Daoy (cell line): ENCODE measurements around the gene TSPAN11. TPM values are rescaled to one million over a fixed set of nuclear protein-coding genes. Genes with fewer than 3 reads are reported as not detected.
"Not testable (repeated sequence)": the region's sequence is repeated elsewhere in the genome, so short reads cannot be mapped to it uniquely, and the experiment has no call there.

Experiments used
- DNase-seq: peaks from one replicate; pipeline ENCODE4 v3.0.0-alpha.2; 2015; ENCODE audit warnings: low read depth
- total RNA-seq: library from RNA; depleted of rRNA; stranded (reverse); fragments of >200 nt; shearing (Covaris generic); gene quantifications from 2 replicates; pipeline ENCODE4 v1.2.3, GENCODE V29; 2014

TSPAN11 gene
- total RNA-seq, 1 experiment from 2014 or later = not detected

DNA sequence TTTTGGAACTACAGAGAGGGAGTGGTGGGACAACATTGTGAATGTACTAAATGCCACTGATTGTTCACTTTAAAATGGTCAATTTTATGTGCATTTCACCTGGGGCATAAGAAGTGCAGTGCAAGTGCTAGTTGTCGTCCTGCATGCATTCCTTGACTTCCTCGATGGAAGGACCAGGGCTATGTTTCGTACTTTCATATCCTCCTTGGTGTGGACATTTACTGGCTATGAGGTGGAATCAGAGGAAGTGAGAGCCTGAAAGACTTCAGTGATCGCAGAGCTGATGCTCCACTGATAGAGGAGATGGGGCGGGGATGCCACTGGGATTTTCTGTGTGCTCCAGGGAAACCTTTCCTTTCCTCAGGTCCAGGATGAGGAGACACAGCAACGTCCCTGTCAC, 93.0 kb downstream of the TSPAN11 start:
- DNase-seq = no peak

DNA sequence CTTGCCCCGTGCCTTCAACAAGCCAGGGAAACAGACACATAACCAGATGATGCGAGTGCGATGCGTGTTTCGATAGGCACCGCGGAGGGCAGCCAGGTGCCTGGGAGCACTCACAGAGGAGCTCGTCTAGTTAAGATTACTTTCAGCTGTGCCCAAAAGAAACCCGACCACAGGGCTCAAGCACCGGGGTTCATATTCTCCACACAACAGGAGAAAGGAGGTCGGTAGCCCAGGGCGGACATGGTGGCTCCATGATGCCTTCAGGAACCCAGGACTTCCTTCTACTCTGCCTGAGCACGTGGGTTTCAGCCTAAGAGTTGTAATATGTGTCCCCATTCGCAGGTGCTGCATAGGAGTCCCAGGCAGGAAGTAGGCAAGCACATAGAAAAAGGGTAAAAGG, 93.4 kb downstream of the TSPAN11 start:
- no peak for DNase-seq

DNA sequence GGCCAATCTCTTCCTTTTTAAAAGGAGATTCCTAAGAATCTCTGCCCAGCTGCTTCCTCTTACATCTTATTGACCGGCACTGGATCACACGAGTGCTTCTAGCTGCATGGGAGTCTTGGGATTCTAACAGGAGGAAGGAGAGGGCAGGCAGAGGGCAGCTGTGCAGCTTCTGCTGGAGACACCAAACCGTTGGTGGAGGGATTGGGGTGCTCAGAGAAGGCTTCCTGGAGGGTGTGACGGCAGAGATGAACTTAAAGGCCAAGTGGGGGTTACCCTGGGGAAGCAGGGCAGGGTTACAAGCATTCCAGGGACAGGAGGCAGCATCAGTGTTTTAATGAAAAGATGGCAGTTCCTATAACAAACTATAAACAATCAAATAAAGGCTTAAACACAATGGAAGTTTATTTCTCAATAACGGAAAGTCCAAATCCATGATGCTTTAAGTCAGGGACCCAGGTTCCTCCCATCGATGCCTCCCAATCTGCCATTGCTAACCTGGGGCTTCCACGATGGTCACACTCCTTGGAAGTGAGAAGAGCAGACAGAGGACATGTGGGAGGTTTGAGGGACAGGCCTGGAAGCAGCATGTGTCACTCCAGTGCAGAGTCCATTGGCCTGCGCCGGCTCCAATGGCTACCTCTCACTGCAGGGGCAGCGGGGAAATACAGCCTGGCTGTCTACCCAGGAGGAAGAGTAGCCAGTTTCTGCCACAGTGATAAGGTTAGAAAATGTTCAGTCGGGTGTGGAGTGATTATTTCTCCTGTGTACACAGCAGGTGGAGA, 94.0 kb downstream of the TSPAN11 start:
- no peak for DNase-seq

DNA sequence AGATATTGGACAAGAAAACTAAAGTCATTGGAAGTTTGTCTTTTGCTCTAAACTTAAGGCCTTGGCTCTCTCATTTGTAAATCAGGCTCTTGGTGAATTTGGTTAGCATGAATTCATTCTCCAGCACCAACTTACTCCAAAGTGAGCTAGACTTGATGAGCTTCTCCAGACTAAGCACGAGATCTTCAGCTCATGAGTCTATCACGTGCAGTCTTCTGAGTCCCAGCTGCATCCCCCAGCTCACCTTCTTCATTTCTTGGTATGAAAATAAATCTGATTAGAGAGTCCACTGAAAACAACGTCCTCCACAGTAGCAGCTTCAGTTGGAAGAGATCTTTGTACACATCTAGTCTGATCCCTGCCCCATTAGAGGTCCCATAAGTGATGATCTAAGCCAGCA, 94.6 kb downstream of the TSPAN11 start:
- DNase-seq = no peak

DNA sequence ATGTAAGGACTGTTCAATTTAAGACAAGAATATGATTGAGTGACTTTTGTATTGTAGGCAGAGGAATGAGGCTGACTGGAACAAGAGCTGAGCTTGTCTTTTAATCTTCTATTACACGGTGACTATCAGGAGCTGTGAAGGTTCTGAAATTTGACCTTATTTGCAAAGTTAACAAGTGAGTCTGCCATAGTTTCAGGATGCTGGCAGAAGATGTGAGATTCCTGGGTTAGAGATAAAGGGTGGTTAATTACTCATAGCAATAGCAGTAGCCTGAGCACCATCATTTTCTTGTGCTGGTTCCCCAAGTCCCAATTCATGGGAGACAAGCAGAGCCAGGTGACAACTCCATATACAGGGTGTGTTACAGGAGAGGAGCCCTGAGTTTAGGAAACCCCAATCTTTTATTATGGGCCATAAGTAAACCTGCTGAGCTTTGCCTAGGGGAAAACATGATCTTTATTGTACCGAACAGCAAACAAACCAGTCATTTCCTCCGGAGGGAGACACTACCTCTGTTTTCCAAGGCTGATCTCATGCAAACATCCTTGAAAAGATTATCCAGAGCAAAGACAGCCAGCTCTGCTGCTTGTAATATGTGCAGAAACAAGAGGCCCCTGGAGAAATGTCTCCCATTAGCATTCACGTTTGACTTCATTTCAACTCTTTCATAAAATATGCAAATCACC, 95.4 kb downstream of the TSPAN11 start:
- peak; percentile 35 for DNase-seq

DNA sequence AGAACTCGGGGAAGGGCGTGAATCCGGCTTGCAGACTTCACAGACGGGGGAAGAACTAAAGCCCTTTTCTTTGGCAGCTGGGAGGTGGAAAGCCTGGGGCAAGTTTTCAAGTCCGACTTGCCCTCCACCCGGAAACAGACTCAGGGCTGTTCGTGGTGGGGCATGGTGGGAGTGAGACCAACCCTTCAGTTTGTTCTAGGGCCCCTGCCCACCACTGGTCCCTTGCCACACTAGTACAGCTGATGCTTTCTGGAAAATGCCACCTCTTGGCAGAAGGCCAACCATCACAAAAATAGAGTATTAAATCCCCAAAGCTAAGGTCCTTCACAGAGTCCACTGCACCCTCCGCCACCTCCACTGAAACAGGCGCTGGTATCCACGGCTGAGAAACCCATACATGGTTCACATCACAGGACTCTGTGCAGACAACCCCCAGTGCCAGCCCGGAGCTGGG, 96.8 kb downstream of the TSPAN11 start:
- no peak for DNase-seq

DNA sequence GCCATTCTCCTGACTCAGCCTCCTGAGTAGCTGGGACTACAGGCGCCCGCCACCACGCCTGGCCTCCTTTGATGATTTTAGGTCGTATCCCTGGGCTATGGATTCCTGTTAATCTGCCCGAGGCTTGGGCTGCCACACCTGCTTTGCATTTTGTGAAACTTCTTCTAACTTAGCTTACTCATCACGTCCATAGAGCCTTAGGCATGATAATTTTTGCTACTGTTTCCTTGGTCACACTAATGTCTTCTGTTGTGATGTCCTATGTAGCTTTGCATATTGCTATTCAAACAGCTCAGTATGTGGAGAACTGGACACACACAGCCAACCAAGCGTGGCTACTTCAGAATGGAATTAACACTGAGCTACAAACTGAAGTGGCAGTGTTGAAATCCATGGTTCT, 99.7 kb downstream of the TSPAN11 start:
- DNase-seq = no peak

DNA sequence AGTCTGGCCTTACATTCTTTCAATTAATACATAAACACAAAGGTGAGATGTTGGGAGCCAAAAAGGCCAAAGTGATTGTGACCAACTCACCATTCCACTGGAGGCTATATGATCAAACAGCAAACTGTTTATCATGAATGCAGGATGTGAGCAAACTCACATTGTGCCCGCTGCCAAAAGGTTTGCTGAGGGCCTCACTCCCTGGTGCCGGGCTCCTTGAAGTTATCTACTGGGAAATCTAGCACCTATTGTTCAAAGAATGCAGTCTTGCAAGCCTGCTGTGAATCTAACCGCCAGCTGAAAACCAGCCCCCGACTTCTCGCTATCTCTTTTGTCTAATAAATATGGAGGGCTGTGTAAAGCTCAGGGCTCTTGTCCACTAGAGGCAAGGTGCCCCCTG, 100.5 kb downstream of the TSPAN11 start:
- not testable (repeated sequence) for DNase-seq

DNA sequence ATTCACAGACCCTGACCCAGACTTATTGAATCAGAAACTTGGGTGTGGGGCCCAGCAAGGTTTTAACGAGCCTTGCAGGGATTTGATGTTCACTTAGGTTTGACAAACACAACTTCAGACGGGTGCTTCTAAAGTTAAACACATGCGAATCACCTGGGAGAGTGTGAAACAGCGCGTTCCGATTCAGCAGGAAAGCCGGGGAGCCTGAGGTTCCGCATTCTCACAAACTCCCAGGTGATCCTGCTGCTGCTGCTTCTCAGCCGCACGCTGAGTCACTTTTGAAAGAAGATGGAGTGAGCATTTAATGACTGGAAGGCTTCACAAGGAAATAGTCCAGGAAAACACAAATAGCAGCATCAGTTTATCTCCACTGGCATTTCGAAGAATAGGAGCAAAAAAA, 102.9 kb downstream of the TSPAN11 start:
- DNase-seq = no peak

DNA sequence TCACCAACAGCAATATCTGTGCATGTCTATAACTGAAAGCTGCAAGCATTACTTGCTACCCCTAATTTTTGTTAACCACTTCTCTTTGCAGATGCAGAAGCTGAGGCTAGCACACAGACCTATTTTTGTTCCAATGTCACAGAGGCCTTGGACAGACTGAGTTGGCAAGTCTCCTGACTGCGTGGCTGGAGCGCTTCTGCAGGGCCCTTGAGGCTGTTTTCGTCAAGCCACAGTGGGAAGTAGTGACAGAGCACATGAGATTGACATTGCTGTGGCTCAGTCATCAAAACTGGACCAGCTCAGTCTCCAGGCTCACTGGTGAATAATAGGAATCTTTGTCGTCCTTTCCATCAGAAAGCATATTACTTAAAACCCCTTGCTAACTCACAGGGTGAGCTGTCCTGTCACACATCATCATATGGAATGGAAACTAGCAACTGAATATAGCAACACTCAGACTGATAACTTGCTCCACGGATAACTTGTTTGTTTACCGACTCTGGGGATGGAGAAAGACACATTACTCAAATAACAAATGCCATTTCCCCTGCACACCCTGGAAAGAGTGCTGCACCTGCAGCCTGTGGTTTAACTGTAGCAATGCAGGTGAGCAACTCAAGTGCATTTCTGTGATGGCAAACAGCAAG, 103.5 kb downstream of the TSPAN11 start:
- no peak for DNase-seq

DNA sequence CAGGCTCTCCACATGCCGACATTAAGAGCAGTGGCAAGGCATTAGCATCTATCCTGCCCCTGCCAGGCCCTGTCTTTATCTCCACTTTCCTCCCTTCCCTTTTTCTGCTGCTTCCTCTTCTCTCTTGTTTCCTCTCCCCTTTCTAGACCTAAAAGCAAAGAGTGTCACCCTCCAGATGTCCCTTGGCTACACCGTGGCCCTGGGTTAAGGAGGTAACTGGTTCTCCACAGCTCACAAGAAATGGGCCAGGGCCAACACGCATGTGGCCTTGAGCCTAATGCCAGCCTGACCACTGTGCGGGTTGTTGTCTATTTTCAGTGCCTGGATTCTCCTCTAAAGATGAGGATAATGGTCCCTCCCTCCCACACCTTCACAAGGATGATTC, 105.4 kb downstream of the TSPAN11 start:
- no peak for DNase-seq

DNA sequence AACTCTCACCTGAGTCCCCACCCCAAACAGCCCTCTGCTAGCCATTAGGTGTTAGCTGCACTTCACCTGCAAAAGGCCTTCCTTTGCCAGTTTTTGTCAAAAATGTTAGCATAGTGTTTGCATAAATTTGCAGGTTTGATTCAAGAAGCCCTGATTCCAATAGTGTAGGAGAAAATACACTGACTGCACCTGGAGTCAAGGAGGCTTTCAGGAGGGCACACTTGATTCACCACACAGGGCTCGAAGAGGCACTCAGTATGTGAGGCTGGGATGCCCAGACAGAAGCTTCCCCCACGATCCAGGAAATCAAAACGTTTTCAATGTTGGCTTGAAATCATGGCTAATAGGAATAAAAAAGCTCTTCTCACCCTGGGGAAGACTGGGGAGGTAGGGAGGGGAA, 106.6 kb downstream of the TSPAN11 start:
- DNase-seq = no peak

DNA sequence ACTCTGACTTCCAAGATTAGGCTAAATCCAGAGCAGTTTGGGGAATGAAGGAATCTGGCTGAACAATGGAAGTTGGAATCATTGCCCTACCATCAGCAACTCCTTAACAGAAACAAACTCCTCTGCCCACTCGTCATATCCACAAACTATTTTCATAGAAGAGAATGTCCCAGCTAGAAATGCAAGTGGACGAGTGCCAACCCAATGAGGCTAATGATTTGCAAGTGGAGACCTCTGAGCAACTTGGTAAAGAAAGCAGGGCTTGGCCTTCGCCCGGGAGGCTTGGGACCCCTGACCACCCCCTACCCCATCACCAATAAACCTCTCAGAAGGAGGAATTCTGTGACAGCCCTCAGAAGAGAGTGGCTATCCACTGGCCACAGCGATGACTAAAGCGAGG, 107.1 kb downstream of the TSPAN11 start:
- no peak for DNase-seq

DNA sequence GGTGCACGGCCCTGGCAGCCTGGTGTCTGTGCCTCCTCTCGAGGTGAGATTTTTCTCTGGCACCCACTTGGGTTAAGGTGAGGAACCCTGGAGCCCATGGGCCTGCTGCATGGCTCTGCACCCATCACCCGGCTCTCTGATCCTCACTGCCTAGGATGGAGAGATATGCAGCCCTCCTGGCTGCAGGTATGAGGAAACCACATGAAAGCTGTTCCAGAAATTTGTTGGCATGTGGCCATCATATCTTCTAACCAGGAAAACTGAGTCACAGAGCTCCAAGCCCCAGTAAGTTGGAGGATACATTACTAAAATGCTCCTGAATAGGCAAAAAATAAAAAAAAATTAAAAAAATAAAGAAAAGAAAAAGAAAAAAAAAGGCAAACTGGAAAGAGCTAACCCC, 107.8 kb downstream of the TSPAN11 start:
- no peak for DNase-seq

DNA sequence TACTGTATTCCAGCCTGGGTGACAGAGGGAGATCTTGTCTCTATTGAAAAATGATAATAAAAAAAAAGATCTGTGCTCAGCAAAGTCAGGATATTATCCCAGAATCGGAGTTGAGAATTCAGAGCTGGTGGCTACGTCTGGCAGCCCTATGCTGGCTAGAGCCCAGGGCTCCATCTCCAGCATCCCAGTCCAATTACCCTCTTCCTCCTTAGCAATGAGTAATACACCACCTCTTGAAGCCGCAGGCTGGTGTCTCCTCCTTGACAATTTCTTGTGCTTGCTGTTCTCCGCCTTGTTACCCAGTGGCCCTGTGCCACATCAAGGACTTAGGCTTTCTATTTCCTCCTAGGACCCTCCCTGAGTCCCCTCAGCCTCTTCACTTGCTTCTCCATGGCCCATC, 108.7 kb downstream of the TSPAN11 start:
- DNase-seq = peak; percentile 49

DNA sequence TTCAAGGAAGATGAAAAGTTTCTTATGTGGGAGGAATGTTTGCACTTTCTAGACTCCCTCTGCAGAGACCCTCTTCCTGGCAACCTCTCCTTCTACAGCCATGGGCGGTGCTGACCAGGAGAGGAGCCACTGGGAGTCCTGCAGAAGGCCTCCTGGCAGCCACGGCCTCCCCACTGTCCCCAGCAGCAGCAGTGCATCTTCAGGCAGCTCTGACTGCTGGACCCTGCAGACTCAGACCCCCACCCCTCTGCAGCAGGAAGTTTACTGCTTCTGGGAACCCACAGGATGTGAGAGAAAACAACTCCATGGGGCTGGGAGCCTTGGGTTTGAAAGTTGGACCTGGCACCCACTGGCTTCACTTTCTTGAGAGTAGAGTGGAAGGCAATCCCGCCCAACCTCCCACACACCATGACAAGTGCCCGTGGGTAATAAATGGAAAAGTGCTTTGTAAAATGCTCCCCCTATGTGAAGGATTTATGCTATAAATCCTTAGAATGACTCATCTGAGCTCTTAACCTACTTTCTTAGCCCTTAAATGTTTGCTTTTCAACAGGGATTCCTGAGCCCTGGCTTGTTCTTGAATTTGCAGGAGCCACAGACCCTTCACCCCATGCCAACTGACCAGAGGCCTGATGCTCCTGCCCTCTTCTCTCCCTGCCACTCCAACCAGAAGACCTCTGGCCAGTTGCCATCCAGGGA, 109.6 kb downstream of the TSPAN11 start:
- peak; percentile 14 for DNase-seq

DNA sequence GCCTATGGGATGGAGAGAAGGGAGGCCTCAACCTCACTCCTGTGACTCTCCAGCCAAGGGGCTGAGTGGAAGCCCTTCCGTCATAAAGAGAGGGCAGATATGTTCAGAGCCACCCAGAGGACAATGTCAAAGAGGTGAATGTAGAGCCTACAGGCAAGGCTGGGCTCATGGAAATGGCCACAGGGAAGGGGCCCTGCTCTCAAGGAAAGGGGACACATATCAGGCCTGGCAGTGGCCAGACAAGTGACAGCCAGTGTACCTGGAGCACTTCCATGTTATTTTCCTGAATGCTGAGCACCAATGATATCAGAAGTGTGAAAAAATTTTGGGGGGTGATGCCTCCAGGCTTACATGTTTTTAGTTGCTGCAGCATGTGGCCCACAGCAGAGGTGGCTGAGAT, 110.5 kb downstream of the TSPAN11 start:
- no peak for DNase-seq

DNA sequence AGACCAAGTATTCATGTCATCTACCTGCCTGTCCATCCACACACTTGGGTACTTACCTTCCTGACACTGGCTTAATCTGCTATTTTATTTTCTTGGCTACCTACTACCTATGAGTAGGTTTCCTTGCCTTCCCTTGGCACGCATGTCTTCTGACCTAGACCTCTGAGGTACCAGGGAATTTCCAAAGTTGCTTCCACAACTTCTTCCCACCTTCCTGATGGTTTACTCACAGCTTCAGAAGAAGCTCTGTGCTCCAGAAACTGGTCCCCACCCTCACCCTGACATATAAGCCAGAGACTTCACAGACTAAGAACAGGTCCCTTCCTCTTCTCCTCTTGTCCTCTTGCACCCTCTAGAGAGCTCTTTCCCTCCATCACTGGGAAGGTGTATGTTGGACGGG, 111.4 kb downstream of the TSPAN11 start:
- DNase-seq = no peak

DNA sequence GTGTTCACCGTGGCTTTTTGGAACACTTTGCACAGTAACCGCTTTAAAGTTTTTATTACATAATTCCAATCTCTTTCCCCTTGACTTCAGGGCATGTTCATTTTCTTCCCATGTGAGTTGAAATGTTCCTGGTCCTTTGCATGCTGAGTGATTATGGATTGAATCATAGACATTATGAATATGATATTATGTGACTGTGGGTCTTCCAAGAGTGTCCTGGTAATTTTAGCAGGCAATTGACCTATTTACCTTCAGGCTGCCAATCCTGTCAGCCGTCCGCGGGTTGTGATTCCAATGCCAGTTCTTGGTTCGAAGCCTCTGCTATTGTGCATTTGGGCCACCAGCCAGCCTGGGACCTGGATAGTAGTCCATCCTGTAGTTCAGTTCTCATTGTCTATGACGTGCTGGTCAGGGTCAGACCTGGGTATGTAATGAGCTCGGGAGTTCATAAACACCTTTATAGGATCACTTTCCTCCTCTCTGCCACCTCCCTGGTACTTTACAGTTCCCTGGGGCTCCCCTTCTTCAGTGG, 114.6 kb downstream of the TSPAN11 start:
- no peak for DNase-seq
